DOHH2 (cell line): ENCODE data around the gene SDCCAG8.

Source experiments
- H3F3A ChIP-seq: fragments of 200-600 bp; sonication (generic), shearing (Covaris generic); 2 replicates; pipeline ENCODE4 v1.6.0; 2016; ENCODE audit warnings: antibody characterized with exemption, mild to moderate bottlenecking; ENCODE audit not compliant: control insufficient read depth, insufficient read depth
- H3K27ac ChIP-seq: fragments of 200-600 bp; sonication (generic); 2 replicates; pipeline ENCODE4 v1.5.1; 2014; ENCODE audit warnings: low read depth, mild to moderate bottlenecking, low read length, moderate library complexity
- H3K27me3 ChIP-seq: fragments of 200-600 bp; sonication (generic); 2 replicates; pipeline ENCODE4 v1.6.1; 2014; ENCODE audit warnings: mild to moderate bottlenecking, low read length, mixed read lengths; ENCODE audit not compliant: control insufficient read depth
- H3K36me3 ChIP-seq: fragments of 200-600 bp; sonication (generic); 2 replicates; pipeline ENCODE4 v1.6.1; 2014; ENCODE audit warnings: mild to moderate bottlenecking, low read length, moderate library complexity, mixed read lengths; ENCODE audit not compliant: control insufficient read depth
- H3K4me1 ChIP-seq: fragments of 200-600 bp; sonication (generic); 2 replicates; pipeline ENCODE4 v1.6.1; 2014; ENCODE audit warnings: mild to moderate bottlenecking, low read length, mixed read lengths; ENCODE audit not compliant: control insufficient read depth
- H3K4me2 ChIP-seq: fragments of 200-600 bp; sonication (generic); 2 replicates; pipeline ENCODE4 v1.6.0; 2014; ENCODE audit warnings: mild to moderate bottlenecking, low read length, moderate library complexity
- H3K4me3 ChIP-seq: fragments of 200-600 bp; sonication (generic); 2 replicates; pipeline ENCODE4 v1.5.1; 2014; ENCODE audit warnings: mild to moderate bottlenecking, low read length, mixed read lengths
- H3K79me2 ChIP-seq: fragments of 200-600 bp; sonication (generic); 2 replicates; pipeline ENCODE4 v1.6.1; 2014; ENCODE audit warnings: mild to moderate bottlenecking, low read length, mixed read lengths; ENCODE audit not compliant: control insufficient read depth
- H3K9me2 ChIP-seq: fragments of 200-600 bp; sonication (generic); replicated peaks from 2 replicates; pipeline ENCODE4 v1.6.1; 2014; ENCODE audit warnings: mild to moderate bottlenecking, low read length, mixed read lengths; ENCODE audit not compliant: control insufficient read depth
- H3K9me3 ChIP-seq: fragments of 200-600 bp; sonication (generic); 2 replicates; pipeline ENCODE4 v1.6.1; 2014; ENCODE audit warnings: antibody characterized with exemption, low read length, mixed read lengths; ENCODE audit not compliant: control insufficient read depth, insufficient read depth
- H4K20me1 ChIP-seq: fragments of 200-600 bp; sonication (generic); 2 replicates; pipeline ENCODE4 v1.6.0; 2014; ENCODE audit warnings: low read depth, mild to moderate bottlenecking, antibody characterized with exemption, low read length, moderate library complexity; ENCODE audit not compliant: control insufficient read depth, insufficient read depth
- EZH2phosphoT487 ChIP-seq: fragments of 200-600 bp; sonication (generic); IDR thresholded peaks from 2 replicates; pipeline ENCODE4 v1.6.1; 2017; ENCODE audit warnings: borderline replicate concordance, mild to moderate bottlenecking, antibody characterized with exemption, low read length, moderate library complexity, mixed read lengths
- TF ChIP-seq, protein P1 (sequence below): fragments of 200-600 bp; sonication (generic); IDR thresholded peaks from one replicate; pipeline ENCODE4 v1.5.1; 2014; ENCODE audit warnings: antibody characterized with exemption, mild to moderate bottlenecking, low read depth, low read length; ENCODE audit not compliant: poor library complexity, severe bottlenecking

The SDCCAG8 gene

DNA sequence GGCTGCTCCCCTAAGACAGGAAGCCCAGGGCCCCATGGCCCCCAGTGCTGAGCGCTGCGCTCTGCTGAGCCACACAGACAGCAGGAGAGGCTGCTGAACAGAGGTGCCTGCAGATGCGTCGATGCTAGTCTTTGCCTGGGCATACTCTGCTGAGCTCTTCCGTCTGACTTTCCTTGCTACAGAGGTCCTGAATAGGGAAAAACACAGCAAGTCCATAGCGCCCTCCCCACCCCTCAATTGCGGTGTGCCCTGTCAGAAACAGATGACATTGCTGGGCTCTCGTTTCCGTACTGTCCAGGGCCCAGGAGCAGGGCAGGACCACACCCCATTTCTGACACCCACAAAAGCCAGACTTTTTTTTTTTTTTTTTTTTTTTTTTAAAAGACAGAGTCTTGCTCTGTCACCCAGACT lies 252.5 kb downstream of the SDCCAG8 start:
- H3K9me2 ChIP-seq = no peaks in the 10 kb centered on the region
- no peaks in the 10 kb centered on the region for H4K20me1 ChIP-seq
- TF ChIP-seq, protein P1, sequence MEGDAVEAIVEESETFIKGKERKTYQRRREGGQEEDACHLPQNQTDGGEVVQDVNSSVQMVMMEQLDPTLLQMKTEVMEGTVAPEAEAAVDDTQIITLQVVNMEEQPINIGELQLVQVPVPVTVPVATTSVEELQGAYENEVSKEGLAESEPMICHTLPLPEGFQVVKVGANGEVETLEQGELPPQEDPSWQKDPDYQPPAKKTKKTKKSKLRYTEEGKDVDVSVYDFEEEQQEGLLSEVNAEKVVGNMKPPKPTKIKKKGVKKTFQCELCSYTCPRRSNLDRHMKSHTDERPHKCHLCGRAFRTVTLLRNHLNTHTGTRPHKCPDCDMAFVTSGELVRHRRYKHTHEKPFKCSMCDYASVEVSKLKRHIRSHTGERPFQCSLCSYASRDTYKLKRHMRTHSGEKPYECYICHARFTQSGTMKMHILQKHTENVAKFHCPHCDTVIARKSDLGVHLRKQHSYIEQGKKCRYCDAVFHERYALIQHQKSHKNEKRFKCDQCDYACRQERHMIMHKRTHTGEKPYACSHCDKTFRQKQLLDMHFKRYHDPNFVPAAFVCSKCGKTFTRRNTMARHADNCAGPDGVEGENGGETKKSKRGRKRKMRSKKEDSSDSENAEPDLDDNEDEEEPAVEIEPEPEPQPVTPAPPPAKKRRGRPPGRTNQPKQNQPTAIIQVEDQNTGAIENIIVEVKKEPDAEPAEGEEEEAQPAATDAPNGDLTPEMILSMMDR = no peak
- no peak for TF ChIP-seq EZH2phosphoT487
- H3K36me3 ChIP-seq = no peaks in the 10 kb centered on the region
- H3K27me3 ChIP-seq = no peaks in the 10 kb centered on the region
- H3K4me2 ChIP-seq = no peak overlapping the region
- H3K9me3 ChIP-seq = no peaks in the 10 kb centered on the region
- no peaks in the 10 kb centered on the region for H3K79me2 ChIP-seq
- H3K4me1 ChIP-seq = peaks cover 7% of the 10 kb centered on the region
- no peaks in the 10 kb centered on the region for H3F3A ChIP-seq
- no peak overlapping the region for H3K4me3 ChIP-seq
- no peak overlapping the region for H3K27ac ChIP-seq

DNA sequence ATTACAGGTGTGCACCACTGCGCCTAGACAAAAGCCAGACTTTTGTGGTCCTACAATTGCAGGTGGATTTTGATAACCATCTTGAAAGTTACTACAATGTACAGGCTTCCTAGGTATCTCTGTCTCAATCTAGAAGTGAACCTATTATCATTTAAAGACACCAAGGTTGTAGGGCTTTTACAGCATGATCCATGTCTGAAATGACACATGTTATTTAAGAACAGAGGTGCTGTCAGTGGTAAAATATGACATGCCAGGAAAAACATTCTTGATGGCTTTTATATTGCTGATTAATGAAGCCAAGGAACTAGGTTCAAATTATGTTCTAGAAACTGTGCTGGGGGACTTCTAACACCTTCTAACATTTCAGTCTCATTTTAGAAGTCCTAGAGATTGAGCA lies 253.1 kb downstream of the SDCCAG8 start:
- Histone ChIP-seq H3K27me3 (no peaks in the 10 kb centered on the region), H3K9me3 (no peaks in the 10 kb centered on the region), H4K20me1 (no peaks in the 10 kb centered on the region), H3K79me2 (no peaks in the 10 kb centered on the region), H3K4me1 (peaks cover 7% of the 10 kb centered on the region), H3F3A (no peaks in the 10 kb centered on the region), H3K4me2 (no peak overlapping the region), H3K36me3 (no peaks in the 10 kb centered on the region), H3K4me3 (no peak overlapping the region), H3K27ac (no peak overlapping the region), H3K9me2 (no peaks in the 10 kb centered on the region)
- no peak for TF ChIP-seq EZH2phosphoT487
- TF ChIP-seq, protein P1 = no peak

DNA sequence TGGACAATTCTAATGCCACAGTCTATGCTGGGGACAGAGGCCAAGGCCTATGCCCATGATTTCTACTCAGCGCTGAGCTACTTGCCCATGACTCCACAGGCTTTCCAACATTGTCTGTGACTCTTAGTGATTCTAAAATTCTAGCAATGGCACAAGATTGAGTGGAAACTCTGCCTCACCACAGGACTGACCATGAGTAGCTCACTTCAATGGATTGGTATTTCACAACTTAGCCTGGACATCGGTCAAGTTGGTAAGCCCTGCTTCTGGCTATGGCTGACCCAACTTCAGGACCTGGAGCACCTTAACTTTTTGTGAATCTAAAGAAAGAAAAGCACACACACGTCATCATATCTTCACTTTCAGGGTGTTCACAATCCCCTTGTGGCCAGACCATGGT lies 255.1 kb downstream of the SDCCAG8 start:
- Histone ChIP-seq H3K4me1 (peaks cover 7% of the 10 kb centered on the region), H3K79me2 (no peaks in the 10 kb centered on the region), H3K36me3 (no peaks in the 10 kb centered on the region), H3K4me2 (no peak overlapping the region), H3F3A (no peaks in the 10 kb centered on the region), H3K9me3 (no peaks in the 10 kb centered on the region), H3K27me3 (no peaks in the 10 kb centered on the region), H3K9me2 (no peaks in the 10 kb centered on the region), H3K4me3 (no peak overlapping the region), H3K27ac (no peak overlapping the region), H4K20me1 (no peaks in the 10 kb centered on the region)
- TF ChIP-seq, protein P1 = no peak
- no peak for TF ChIP-seq EZH2phosphoT487
